Heart right ventricle (tissue), 16 donors: ENCODE results near the gene SAMD7. TPM values are rescaled to one million over a fixed set of nuclear protein-coding genes. Genes with fewer than 3 reads are reported as not detected.

ENCODE experiments used
- ATAC-seq, 8 donors: fragments of 200-7000 bp; cut with Tn5 transposase; one replicate each; pipeline ENCODE4 v1.9.1; 2020; ENCODE audit warnings: mild to moderate bottlenecking in 8 of 8, moderate library complexity in 8 of 8, moderate number of reproducible peaks in 1 of 8
- DNase-seq, 2 donors: peaks; one replicate each; pipeline ENCODE4 v3.0.0-alpha.2; 2020
- H3K27ac ChIP-seq, 10 donors: fragments of 200-600 bp; sonication (generic) in 2 of 10; one replicate each; pipeline versions ENCODE4 v1.5.0 to v1.8.0; 2020 to 2022; ENCODE audit warnings: mild to moderate bottlenecking in 3 of 10
- H3K27me3 ChIP-seq, 7 donors: fragments of 200-600 bp; one replicate each; pipeline ENCODE4 v1.8.0; 2021 to 2022; ENCODE audit warnings: mild to moderate bottlenecking in 2 of 7
- H3K36me3 ChIP-seq, 9 donors: fragments of 200-600 bp; sonication (generic) in 1 of 9; one replicate each; pipeline versions ENCODE4 v1.5.0 to v1.8.0; 2020 to 2022; ENCODE audit warnings: mild to moderate bottlenecking in 2 of 9
- H3K4me1 ChIP-seq, 9 donors: fragments of 200-600 bp; sonication (generic) in 1 of 9; one replicate each; pipeline versions ENCODE4 v1.5.0 to v1.8.0; 2020 to 2022; ENCODE audit warnings: mild to moderate bottlenecking in 4 of 9
- H3K4me3 ChIP-seq, 10 donors: fragments of 200-600 bp; sonication (generic) in 2 of 10; one replicate each; pipeline versions ENCODE4 v1.5.0 to v1.8.0; 2020 to 2022; ENCODE audit warnings: mild to moderate bottlenecking in 7 of 10, moderate library complexity in 2 of 10
- H3K9me3 ChIP-seq, 11 donors: fragments of 200-600 bp in 10 of 11; sonication (generic) in 2 of 11; one replicate each; pipeline versions ENCODE4 v1.5.0 to v1.8.0; 2013 to 2022; ENCODE audit warnings: mild to moderate bottlenecking in 2 of 11, control low read depth in 1 of 11, moderate library complexity in 1 of 11
- CTCF ChIP-seq, 9 donors: fragments of 200-600 bp; sonication (generic) in 2 of 9; IDR thresholded peaks; one replicate each; pipeline versions ENCODE4 v1.5.0 to v1.8.0; 2021 to 2022; ENCODE audit warnings: antibody characterized with exemption in 9 of 9, mild to moderate bottlenecking in 5 of 9, moderate library complexity in 1 of 9
- WGBS, 2 donors: extraction: QIAGEN DNeasy Blood & Tissue Kit; methylation state at CpG; one replicate each; pipeline ENCODE4 v1.1.7; 2013; ENCODE audit warnings: inconsistent platforms in 1 of 2; 5-methylcytosine and 5-hydroxymethylcytosine counted together
- intact Hi-C, 10 donors: fragments of 100-400 bp; cut with DNase I; formaldehyde crosslinking; loops; one replicate each; pipeline versions ENCODE4 v1.11.1 to v1.14.2; 2022
- polyA plus RNA-seq, 2 donors: library from polyadenylated mRNA; stranded (reverse); fragments of 200-250 nt; gene quantifications; one replicate each; pipeline ENCODE4 v1.2.3, GENCODE V29; 2013
- total RNA-seq, 10 donors: library from RNA; stranded (reverse); fragmentation: NEBNext Ultra II Directional in 3 of 10; extraction: Animal tissue kit (Norgen Biotek cat#: 25700) in 3 of 10; gene quantifications; one replicate each; pipeline versions ENCODE4 v1.2.1 to v1.2.4, GENCODE V29; 2021 to 2023
- donor health status: Arrhythmogenic right ventricular cardiomyopathy.
- donor health status: ischemic (EF 13 %, LVEDD 7.1; RV severe dilation, severe dysfunction).
- donor health status: healthy with polysubstance abuse.
- donor health status: DM: no; HTN: yes; CAD: no.
- donor health status: DM: no; HTN: no; CAD: no.
- donor health status: ischemic (EF 25% LVEDD 6.9; RV normal size, moderate dysfunction).
- donor health status: ischemic (EF 25% LVEDD 5.7; RV mildly dilated, moderate dysfunction).
- donor health status: healthy.
- donor health status: DM: yes; HTN: yes; CAD: no.
- donor health status: Ischemic cardiomyopathy.
- donor health status: ischemic (EF 35%, LVEDD 5.7; RV mildly dilated, moderate dysfunction).
- donor health status: nonischemic (EF 11% LVEDD 7.7; RV severe dilation, severe dysfunction).
- donor health status: DM: yes; HTN: yes; CAD: no.
- donor health status: PGD.
- donor health status: ischemic (EF 29% LVEDD 5.4; RV normal size, mild dysfunction).
- donor health status: nonischemic (EF 23%, LVEDD 6.1; RV moderate dilation, normal function).

The SAMD7 gene
- total and polyA plus RNA-seq, 12 donors, result 0.17 TPM; not detected in 11

DNA sequence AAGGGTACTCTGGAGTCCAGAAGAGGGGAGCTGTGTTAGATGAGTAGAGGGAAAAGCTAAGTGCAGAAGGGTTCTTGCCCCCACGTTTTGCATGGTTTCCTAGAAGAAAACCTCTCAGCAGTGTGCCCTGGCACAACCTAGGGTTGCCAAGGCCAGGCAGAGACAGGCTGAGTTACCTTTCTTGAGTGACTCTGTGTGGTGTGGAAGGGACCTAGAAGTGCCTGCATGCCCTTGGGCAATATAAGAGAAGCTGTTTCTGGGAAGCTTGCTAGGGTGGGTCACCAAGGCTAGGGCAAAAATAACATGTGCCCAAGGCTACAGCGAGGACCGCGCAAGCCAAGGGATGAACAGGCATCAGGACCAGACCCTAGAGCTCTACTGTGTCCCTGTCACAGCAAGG, 3.4 kb upstream of the SAMD7 start:
- intact Hi-C loops, result no loop called here
- no peak for TF ChIP-seq CTCF (IDR thresholded peaks at IDR 0.05)
- Histone ChIP-seq H3K9me3 (no peaks in the 10 kb centered on the region), H3K4me1 (peaks cover 0 to 13% (median 5%) of the 10 kb centered on the region in 9 donors), H3K27me3 (no peaks in the 10 kb centered on the region), H3K27ac (no peak overlapping the region), H3K4me3 (no peak overlapping the region), H3K36me3 (no peaks in the 10 kb centered on the region)
- DNase-seq, result no peak
- no peak for ATAC-seq
- 89 to 90% methylated on average over 4 of the region's 4 CpGs for WGBS, 2 donors

- no peaks in the 10 kb centered on the region for H3K27me3 ChIP-seq
- intact Hi-C loops, result no loop called here
- H3K9me3 ChIP-seq, result no peaks in the 10 kb centered on the region
- H3K27ac ChIP-seq, result no peak overlapping the region
- TF ChIP-seq CTCF (IDR thresholded peaks at IDR 0.05), result no peak
- no peak for DNase-seq
- no peak overlapping the region for H3K4me3 ChIP-seq
- ATAC-seq, result peak in 2 of 8 donors; percentile 28 to 41
- peaks cover 0 to 13% (median 5%) of the 10 kb centered on the region in 9 donors for H3K4me1 ChIP-seq
- WGBS, 2 donors, result 53 to 68% methylated on average over 3 of the region's 3 CpGs
- H3K36me3 ChIP-seq, result no peaks in the 10 kb centered on the region
Observed at GRCh38 chr3:169913323-169913722, 2.0 kb downstream of the SAMD7 start.

- Histone ChIP-seq H3K27ac (no peak overlapping the region), H3K4me3 (no peak overlapping the region), H3K9me3 (no peaks in the 10 kb centered on the region), H3K4me1 (peaks cover 0 to 13% (median 5%) of the 10 kb centered on the region in 9 donors), H3K36me3 (no peaks in the 10 kb centered on the region), H3K27me3 (no peaks in the 10 kb centered on the region)
- DNase-seq (no peak), ATAC-seq (peak in 2 of 8 donors; percentile 52 to 70)
- intact Hi-C loops, result no loop called here
- TF ChIP-seq CTCF (IDR thresholded peaks at IDR 0.05), result no peak
- WGBS, 2 donors, result 24 to 37% methylated on average over 2 of the region's 2 CpGs
Observed at GRCh38 chr3:169914321-169914720, 2.9 kb downstream of the SAMD7 start.

- TF ChIP-seq CTCF (IDR thresholded peaks at IDR 0.05), result no peak
- Histone ChIP-seq H3K4me3 (no peak overlapping the region), H3K27ac (no peak overlapping the region), H3K36me3 (no peaks in the 10 kb centered on the region), H3K4me1 (no peaks in the 10 kb centered on the region), H3K27me3 (no peaks in the 10 kb centered on the region), H3K9me3 (no peaks in the 10 kb centered on the region)
- DNase-seq (peak; percentile 70 to 86), ATAC-seq (peak; percentile 90 to 98 (median 95))
- 13 to 20% methylated on average over 8 of the region's 8 CpGs for WGBS, 2 donors
- intact Hi-C loops, result no loop called here
Observed at GRCh38 chr3:169923189-169923588, 11.8 kb downstream of the SAMD7 start.
